IMR-90 (cell line): ENCODE measurements around the gene SLC35G6.

Experiments used
- CTCF ChIP-seq: conservative IDR thresholded peaks from 2 replicates; pipeline ENCODE4 v1.5.1; 2012; ENCODE audit warnings: mild to moderate bottlenecking, low read depth, low read length, improper control_type of control experiment
- MAFK ChIP-seq: IDR thresholded peaks from 2 replicates; pipeline ENCODE4 v1.6.1; 2012; ENCODE audit warnings: low read depth, low read length, improper control_type of control experiment
- MXI1 ChIP-seq: IDR thresholded peaks from 2 replicates; pipeline ENCODE4 v1.6.1; 2012; ENCODE audit warnings: low read depth, mild to moderate bottlenecking, low read length, moderate library complexity, borderline replicate concordance
- POLR2A ChIP-seq: IDR thresholded peaks from 2 replicates; pipeline ENCODE4 v1.6.1; 2012; ENCODE audit warnings: mild to moderate bottlenecking, low read depth, low read length
- TF ChIP-seq, protein P1 (sequence below): fragments of 150-350 bp; IDR thresholded peaks from 2 replicates; pipeline ENCODE4 v1.6.1; 2017; ENCODE audit warnings: mild to moderate bottlenecking, antibody characterized with exemption, low read length, low read depth

DNA sequence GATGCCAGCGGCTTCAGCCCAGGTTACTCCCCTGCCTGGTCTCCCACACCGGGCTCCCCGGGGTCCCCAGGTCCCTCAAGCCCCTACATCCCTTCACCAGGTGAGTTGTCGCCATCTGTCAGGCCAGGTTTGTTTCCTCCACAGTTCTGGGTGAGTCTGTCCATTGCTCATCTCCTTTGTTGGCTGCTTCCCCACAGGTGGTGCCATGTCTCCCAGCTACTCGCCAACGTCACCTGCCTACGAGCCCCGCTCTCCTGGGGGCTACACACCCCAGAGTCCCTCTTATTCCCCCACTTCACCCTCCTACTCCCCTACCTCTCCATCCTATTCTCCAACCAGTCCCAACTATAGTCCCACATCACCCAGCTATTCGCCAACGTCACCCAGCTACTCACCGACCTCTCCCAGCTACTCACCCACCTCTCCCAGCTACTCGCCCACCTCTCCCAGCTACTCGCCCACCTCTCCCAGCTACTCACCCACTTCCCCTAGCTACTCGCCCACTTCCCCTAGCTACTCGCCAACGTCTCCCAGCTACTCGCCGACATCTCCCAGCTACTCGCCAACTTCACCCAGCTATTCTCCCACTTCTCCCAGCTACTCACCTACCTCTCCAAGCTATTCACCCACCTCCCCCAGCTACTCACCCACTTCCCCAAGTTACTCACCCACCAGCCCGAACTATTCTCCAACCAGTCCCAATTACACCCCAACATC, 31.7 kb downstream of the SLC35G6 start:
- TF ChIP-seq POLR2A, result no peak
- TF ChIP-seq MXI1, result no peak
- no peak for TF ChIP-seq CTCF
- no peak for TF ChIP-seq MAFK
- TF ChIP-seq, protein P1, sequence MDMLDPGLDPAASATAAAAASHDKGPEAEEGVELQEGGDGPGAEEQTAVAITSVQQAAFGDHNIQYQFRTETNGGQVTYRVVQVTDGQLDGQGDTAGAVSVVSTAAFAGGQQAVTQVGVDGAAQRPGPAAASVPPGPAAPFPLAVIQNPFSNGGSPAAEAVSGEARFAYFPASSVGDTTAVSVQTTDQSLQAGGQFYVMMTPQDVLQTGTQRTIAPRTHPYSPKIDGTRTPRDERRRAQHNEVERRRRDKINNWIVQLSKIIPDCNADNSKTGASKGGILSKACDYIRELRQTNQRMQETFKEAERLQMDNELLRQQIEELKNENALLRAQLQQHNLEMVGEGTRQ, result no peak
